ENCODE data around the gene ARNT2. TPM values are rescaled to one million over a fixed set of nuclear protein-coding genes. Genes with fewer than 3 reads are reported as not detected.

The ARNT2 gene
- total RNA-seq, 1 experiment from 2014 or later, result 3.6 TPM

- TF ChIP-seq CTCF (IDR thresholded peaks at IDR 0.05; ENCODE audit: unreplicated experiment), result no peak
- CTCF ChIA-PET, result no interaction called here
Measured at GRCh38 chr15:80594091-80594889, 190.1 kb downstream of the ARNT2 start.

GRCh38 chr15:80595396-80595795 is 191.2 kb downstream of the ARNT2 start:
- DNase-seq, result peak; percentile 28
- intact Hi-C loops (cut with micrococcal nuclease; ENCODE audit: unreplicated experiment), result loop anchor here (5.0 kb wide), 1 partner anchor 82 kb away; no protein-coding TSS in a partner anchor
- CTCF ChIA-PET, result interaction anchor here (2.0 kb wide), 1 partner anchor 99 kb away, joined by 7 read pairs; the partner anchor contains the start of gene ABHD17C

More at GRCh38 chr15:80594091-80594889, 190.1 kb downstream of the ARNT2 start:
- Mint-ChIP-seq H3K9me3 (ENCODE audit: low read depth, unreplicated experiment) (no peaks in the 10 kb centered on the region), H3K27ac (ENCODE audit: unreplicated experiment) (no peak overlapping the region), H3K36me3 (ENCODE audit: insufficient read depth, unreplicated experiment) (peaks cover 8% of the 10 kb centered on the region), H3K4me1 (ENCODE audit: low read depth, unreplicated experiment) (peaks cover 38% of the 10 kb centered on the region), H3K4me3 (ENCODE audit: low read depth, unreplicated experiment) (no peak overlapping the region), H3K27me3 (ENCODE audit: unreplicated experiment) (no peaks in the 10 kb centered on the region)
- intact Hi-C loops (cut with micrococcal nuclease; ENCODE audit: unreplicated experiment), result no loop called here
- no TSS peak for BruUV-seq (replicated peaks)
- DNase-seq, result no peak

GRCh38 chr15:80596521-80596976 is 192.4 kb downstream of the ARNT2 start:
- Mint-ChIP-seq H3K27me3 (ENCODE audit: unreplicated experiment) (no peaks in the 10 kb centered on the region), H3K27ac (ENCODE audit: unreplicated experiment) (peak overlapping the region; percentile 73), H3K36me3 (ENCODE audit: insufficient read depth, unreplicated experiment) (peaks cover 14% of the 10 kb centered on the region), H3K4me1 (ENCODE audit: low read depth, unreplicated experiment) (peaks cover 44% of the 10 kb centered on the region), H3K9me3 (ENCODE audit: low read depth, unreplicated experiment) (peaks cover 7% of the 10 kb centered on the region), H3K4me3 (ENCODE audit: low read depth, unreplicated experiment) (peak overlapping the region; percentile 32)
- BruUV-seq (replicated peaks), result no TSS peak
- intact Hi-C loops (cut with micrococcal nuclease; ENCODE audit: unreplicated experiment), result loop anchor here (5.0 kb wide), 1 partner anchor 81 kb away; no protein-coding TSS in a partner anchor
- no peak for TF ChIP-seq CTCF (IDR thresholded peaks at IDR 0.05; ENCODE audit: unreplicated experiment)
- peak; percentile 65 for DNase-seq
- CTCF ChIA-PET, result interaction anchor here (0.6 to 2.0 kb wide), 9 partner anchors 9 to 361 kb away, joined by 3 to 8 read pairs (median 4); partner anchors contain the start of gene ABHD17C

More at GRCh38 chr15:80595396-80595795, 191.2 kb downstream of the ARNT2 start:
- Mint-ChIP-seq H3K4me1 (ENCODE audit: low read depth, unreplicated experiment) (peaks cover 44% of the 10 kb centered on the region), H3K27me3 (ENCODE audit: unreplicated experiment) (no peaks in the 10 kb centered on the region), H3K36me3 (ENCODE audit: insufficient read depth, unreplicated experiment) (peaks cover 14% of the 10 kb centered on the region), H3K4me3 (ENCODE audit: low read depth, unreplicated experiment) (no peak overlapping the region), H3K9me3 (ENCODE audit: low read depth, unreplicated experiment) (peaks cover 7% of the 10 kb centered on the region), H3K27ac (ENCODE audit: unreplicated experiment) (peak overlapping the region; percentile 73)
- BruUV-seq (replicated peaks), result no TSS peak
- no peak for TF ChIP-seq CTCF (IDR thresholded peaks at IDR 0.05; ENCODE audit: unreplicated experiment)

GRCh38 chr15:80597076-80597475 is 192.9 kb downstream of the ARNT2 start:
- Mint-ChIP-seq H3K36me3 (ENCODE audit: insufficient read depth, unreplicated experiment) (peaks cover 14% of the 10 kb centered on the region), H3K27ac (ENCODE audit: unreplicated experiment) (peak overlapping the region; percentile 73), H3K27me3 (ENCODE audit: unreplicated experiment) (no peaks in the 10 kb centered on the region), H3K4me3 (ENCODE audit: low read depth, unreplicated experiment) (no peak overlapping the region), H3K9me3 (ENCODE audit: low read depth, unreplicated experiment) (peaks cover 7% of the 10 kb centered on the region), H3K4me1 (ENCODE audit: low read depth, unreplicated experiment) (peaks cover 44% of the 10 kb centered on the region)
- TSS peak; percentile 95 for BruUV-seq (replicated peaks)
- DNase-seq, result no peak
- TF ChIP-seq CTCF (IDR thresholded peaks at IDR 0.05; ENCODE audit: unreplicated experiment), result no peak
- CTCF ChIA-PET, result interaction anchor here (0.6 to 2.0 kb wide), 7 partner anchors 9 to 361 kb away, joined by 3 to 8 read pairs (median 5); partner anchors contain the start of gene ABHD17C
- intact Hi-C loops (cut with micrococcal nuclease; ENCODE audit: unreplicated experiment), result loop anchor here (5.0 kb wide), 1 partner anchor 80 kb away; no protein-coding TSS in a partner anchor

Measured in Calu3 (cell line).